GM21786 (cell line): ENCODE results near the gene AHDC1.
"Not testable (repeated sequence)": the region's sequence is repeated elsewhere in the genome, so short reads cannot be mapped to it uniquely, and the experiment has no call there.

Experiments used
- ATAC-seq: cut with Tn5 transposase; IDR thresholded peaks from one replicate; pipeline ENCODE4 v1.9.1; 2021; ENCODE audit not compliant: unreplicated experiment

Gene AHDC1

GRCh38 chr1:27564710-27565649, 39.0 kb downstream of the AHDC1 start:
- no peak for ATAC-seq

- ATAC-seq, result no peak
Measured at GRCh38 chr1:27563591-27564471, 40.1 kb downstream of the AHDC1 start.

GRCh38 chr1:27563341-27563590, 40.7 kb downstream of the AHDC1 start:
- no peak for ATAC-seq

- no peak for ATAC-seq
Measured at GRCh38 chr1:27562534-27563340, 41.2 kb downstream of the AHDC1 start.

- no peak for ATAC-seq
Measured at GRCh38 chr1:27562021-27562420, 41.9 kb downstream of the AHDC1 start.

GRCh38 chr1:27561124-27561899, 42.6 kb downstream of the AHDC1 start:
- no peak for ATAC-seq

GRCh38 chr1:27560268-27561123, 43.4 kb downstream of the AHDC1 start:
- no peak for ATAC-seq

GRCh38 chr1:27559466-27560030, 44.4 kb downstream of the AHDC1 start:
- no peak for ATAC-seq

GRCh38 chr1:27557596-27558340, 46.2 kb downstream of the AHDC1 start:
- ATAC-seq, result no peak

- ATAC-seq, result no peak
Measured at GRCh38 chr1:27556781-27557595, 47.0 kb downstream of the AHDC1 start.

- ATAC-seq, result no peak
Measured at GRCh38 chr1:27556435-27556780, 47.5 kb downstream of the AHDC1 start.

GRCh38 chr1:27555700-27556424, 48.1 kb downstream of the AHDC1 start:
- ATAC-seq, result no peak

GRCh38 chr1:27554759-27555699, 48.9 kb downstream of the AHDC1 start:
- no peak for ATAC-seq

GRCh38 chr1:27554293-27554692, 49.7 kb downstream of the AHDC1 start:
- ATAC-seq, result no peak

- not testable (repeated sequence) for ATAC-seq
Measured at GRCh38 chr1:27553823-27554222, 50.1 kb downstream of the AHDC1 start.

- ATAC-seq, result no peak
Measured at GRCh38 chr1:27552911-27553420, 51.0 kb downstream of the AHDC1 start.
